ENCODE measurements around the gene PCBP3. TPM values are rescaled to one million over a fixed set of nuclear protein-coding genes. Genes with fewer than 3 reads are reported as not detected.
"Not testable (repeated sequence)": the region's sequence is repeated elsewhere in the genome, so short reads cannot be mapped to it uniquely, and the experiment has no call there.

PCBP3 gene
- total and polyA plus RNA-seq, 10 of the 15 experiments (the other 5 are each of a cell fraction or from before 2014, with no cell fraction given), result 0.09 to 1.3 (median 0.46) TPM; not detected in 3

GRCh38 chr21:45975667-45976409 lies 332.3 kb downstream of the PCBP3 start:
- SMC1A ChIA-PET (ENCODE audit: uncharacterized antibody, unreplicated experiment); RAD21 ChIA-PET (ENCODE audit: unreplicated experiment); intact Hi-C loops (cut with micrococcal nuclease; ENCODE audit: unreplicated experiment); H3K36me3 ChIP-seq (ENCODE audit: control insufficient read depth in 2 of 2, insufficient read depth in 2 of 2, low read length in 1 of 2); POLR2A ChIA-PET; H2AFZ ChIP-seq (ENCODE audit: control insufficient read depth, low read depth, low read length); H3K4me1 ChIP-seq (ENCODE audit: control insufficient read depth, insufficient read depth, low read length); FAIRE-seq; H3K79me2 ChIP-seq (ENCODE audit: control insufficient read depth, insufficient read depth, low read length); H3K27me3 ChIP-seq (replicated peaks in 1 of 2; ENCODE audit: control insufficient read depth in 2 of 2, insufficient read depth in 2 of 2, low read length in 1 of 2); H4K20me1 ChIP-seq (ENCODE audit: control insufficient read depth, insufficient read depth); H3K4me3 ChIP-seq; H3K27ac ChIP-seq (ENCODE audit: control insufficient read depth, insufficient read depth); H3K9ac ChIP-seq (ENCODE audit: control insufficient read depth, insufficient read depth, low read length); BruUV-seq (replicated peaks); DNase-seq (ENCODE audit: low read depth, low spot score); H3K4me2 ChIP-seq (ENCODE audit: control insufficient read depth, insufficient read depth); ATAC-seq; H3K9me3 ChIP-seq (replicated peaks; ENCODE audit: control insufficient read depth, insufficient read depth, low read length); in situ Hi-C loops (cut with MboI): not testable (repeated sequence)
- WGBS (ENCODE audit: insufficient coverage, insufficient replicate concordance, low lambda C conversion rate, missing lambda C conversion rate), result 37% methylated on average over 12 of the region's 13 CpGs
- CTCF ChIA-PET, result interaction anchor here (1.6 kb wide), 1 partner anchor 168 kb away, joined by 3 read pairs; no protein-coding TSS in a partner anchor
- TF ChIP-seq, protein P1, sequence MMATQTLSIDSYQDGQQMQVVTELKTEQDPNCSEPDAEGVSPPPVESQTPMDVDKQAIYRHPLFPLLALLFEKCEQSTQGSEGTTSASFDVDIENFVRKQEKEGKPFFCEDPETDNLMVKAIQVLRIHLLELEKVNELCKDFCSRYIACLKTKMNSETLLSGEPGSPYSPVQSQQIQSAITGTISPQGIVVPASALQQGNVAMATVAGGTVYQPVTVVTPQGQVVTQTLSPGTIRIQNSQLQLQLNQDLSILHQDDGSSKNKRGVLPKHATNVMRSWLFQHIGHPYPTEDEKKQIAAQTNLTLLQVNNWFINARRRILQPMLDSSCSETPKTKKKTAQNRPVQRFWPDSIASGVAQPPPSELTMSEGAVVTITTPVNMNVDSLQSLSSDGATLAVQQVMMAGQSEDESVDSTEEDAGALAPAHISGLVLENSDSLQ (IDR thresholded peaks at IDR 0.05), result peak; percentile 60

DNA sequence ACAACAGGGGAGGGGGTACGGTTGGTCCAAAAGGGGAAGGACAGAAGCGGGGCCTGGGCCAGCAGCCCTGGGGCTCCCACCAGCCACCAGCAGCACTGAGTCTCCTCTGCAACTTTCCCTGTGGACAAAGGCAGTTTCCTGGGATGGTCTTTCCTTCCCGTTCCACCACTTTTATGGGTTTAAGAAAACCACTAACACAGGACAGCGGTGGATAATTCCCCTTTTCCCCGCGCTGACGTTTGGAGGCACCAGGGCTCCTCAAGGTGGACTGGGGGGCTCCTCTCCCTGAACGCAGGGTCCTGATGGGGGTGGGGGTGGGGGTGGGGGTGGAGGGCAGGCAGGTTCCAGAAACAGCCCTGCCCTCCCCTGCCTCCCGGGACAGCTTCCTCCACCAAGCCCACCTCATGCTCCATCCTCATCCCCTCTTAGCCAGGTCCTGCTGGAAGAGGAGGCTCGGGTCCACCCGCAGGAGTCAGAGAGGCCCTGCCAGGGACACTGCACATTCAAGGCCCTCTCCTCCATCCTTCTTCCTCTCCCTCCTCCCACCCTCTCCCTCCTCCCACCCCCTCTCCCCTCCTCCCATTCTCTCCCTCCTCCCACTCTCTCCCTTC lies 333.3 kb downstream of the PCBP3 start:
- Histone ChIP-seq H3K9ac (ENCODE audit: control insufficient read depth, insufficient read depth, low read length) (no peak overlapping the region), H3K4me2 (ENCODE audit: control insufficient read depth, insufficient read depth) (no peak overlapping the region), H3K27me3 (replicated peaks in 1 of 2; ENCODE audit: control insufficient read depth in 2 of 2, insufficient read depth in 2 of 2, low read length in 1 of 2) (peaks cover 7 to 8% of the 10 kb centered on the region in 2 experiments; a peak in 3 of 4 replicates), H3K4me1 (ENCODE audit: control insufficient read depth, insufficient read depth, low read length) (peaks cover 8% of the 10 kb centered on the region), H3K9me3 (replicated peaks; ENCODE audit: control insufficient read depth, insufficient read depth, low read length) (no peaks in the 10 kb centered on the region), H4K20me1 (ENCODE audit: control insufficient read depth, insufficient read depth) (no peaks in the 10 kb centered on the region), H3K36me3 (ENCODE audit: control insufficient read depth in 2 of 2, insufficient read depth in 2 of 2, low read length in 1 of 2) (no peaks in the 10 kb centered on the region), H2AFZ (ENCODE audit: control insufficient read depth, low read depth, low read length) (no peak overlapping the region), H3K79me2 (ENCODE audit: control insufficient read depth, insufficient read depth, low read length) (no peaks in the 10 kb centered on the region), H3K27ac (ENCODE audit: control insufficient read depth, insufficient read depth) (no peak overlapping the region), H3K4me3 (no peak overlapping the region)
- SMC1A ChIA-PET (ENCODE audit: uncharacterized antibody, unreplicated experiment), result no interaction called here
- TF ChIP-seq SIN3A (IDR thresholded peaks at IDR 0.05; ENCODE audit: low read depth, low read length) (no peak), ZBED1 (IDR thresholded peaks at IDR 0.05; ENCODE audit: borderline replicate concordance) (no peak), FOS (IDR thresholded peaks at IDR 0.05; ENCODE audit: borderline replicate concordance, extremely low read depth, insufficient read length) (no peak), RAD21 (IDR thresholded peaks at IDR 0.05; ENCODE audit: insufficient read depth, low read depth, low read length) (no peak), RBBP5 (conservative IDR thresholded peaks at IDR 0.05) (no peak), SPI1 (IDR thresholded peaks at IDR 0.05; ENCODE audit: borderline replicate concordance, insufficient read depth, low read depth, low read length) (no peak), CHD1 (IDR thresholded peaks at IDR 0.05; ENCODE audit: low read depth, low read length) (no peak), RAD51 (IDR thresholded peaks at IDR 0.05) (no peak), EGR1 (IDR thresholded peaks at IDR 0.05; ENCODE audit: borderline replicate concordance in 1 of 2, low read depth in 2 of 2, low read length in 2 of 2) (no peak), LARP7 (IDR thresholded peaks at IDR 0.05) (no peak)
- TF ChIP-seq, protein P2, sequence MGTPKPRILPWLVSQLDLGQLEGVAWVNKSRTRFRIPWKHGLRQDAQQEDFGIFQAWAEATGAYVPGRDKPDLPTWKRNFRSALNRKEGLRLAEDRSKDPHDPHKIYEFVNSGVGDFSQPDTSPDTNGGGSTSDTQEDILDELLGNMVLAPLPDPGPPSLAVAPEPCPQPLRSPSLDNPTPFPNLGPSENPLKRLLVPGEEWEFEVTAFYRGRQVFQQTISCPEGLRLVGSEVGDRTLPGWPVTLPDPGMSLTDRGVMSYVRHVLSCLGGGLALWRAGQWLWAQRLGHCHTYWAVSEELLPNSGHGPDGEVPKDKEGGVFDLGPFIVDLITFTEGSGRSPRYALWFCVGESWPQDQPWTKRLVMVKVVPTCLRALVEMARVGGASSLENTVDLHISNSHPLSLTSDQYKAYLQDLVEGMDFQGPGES (IDR thresholded peaks at IDR 0.05), result no peak
- no peak for DNase-seq (ENCODE audit: low read depth, low spot score)
- RAD21 ChIA-PET (ENCODE audit: unreplicated experiment), result no interaction called here
- CTCF ChIA-PET, result no interaction called here
- intact Hi-C loops (cut with micrococcal nuclease; ENCODE audit: unreplicated experiment), result no loop called here
- BruUV-seq (replicated peaks), result no TSS peak
- FAIRE-seq, result no peak
- 32% methylated on average over 9 of the region's 11 CpGs for WGBS (ENCODE audit: insufficient coverage, insufficient replicate concordance, low lambda C conversion rate, missing lambda C conversion rate)
- ATAC-seq, result no peak
- POLR2A ChIA-PET, result no interaction called here
- in situ Hi-C loops (cut with MboI), result no loop called here

Data from GM12878 (cell line).